ENCODE measurements around the gene POU6F2.
"Not testable (repeated sequence)": the region's sequence is repeated elsewhere in the genome, so short reads cannot be mapped to it uniquely, and the experiment has no call there.

- TF ChIP-seq, protein P1, sequence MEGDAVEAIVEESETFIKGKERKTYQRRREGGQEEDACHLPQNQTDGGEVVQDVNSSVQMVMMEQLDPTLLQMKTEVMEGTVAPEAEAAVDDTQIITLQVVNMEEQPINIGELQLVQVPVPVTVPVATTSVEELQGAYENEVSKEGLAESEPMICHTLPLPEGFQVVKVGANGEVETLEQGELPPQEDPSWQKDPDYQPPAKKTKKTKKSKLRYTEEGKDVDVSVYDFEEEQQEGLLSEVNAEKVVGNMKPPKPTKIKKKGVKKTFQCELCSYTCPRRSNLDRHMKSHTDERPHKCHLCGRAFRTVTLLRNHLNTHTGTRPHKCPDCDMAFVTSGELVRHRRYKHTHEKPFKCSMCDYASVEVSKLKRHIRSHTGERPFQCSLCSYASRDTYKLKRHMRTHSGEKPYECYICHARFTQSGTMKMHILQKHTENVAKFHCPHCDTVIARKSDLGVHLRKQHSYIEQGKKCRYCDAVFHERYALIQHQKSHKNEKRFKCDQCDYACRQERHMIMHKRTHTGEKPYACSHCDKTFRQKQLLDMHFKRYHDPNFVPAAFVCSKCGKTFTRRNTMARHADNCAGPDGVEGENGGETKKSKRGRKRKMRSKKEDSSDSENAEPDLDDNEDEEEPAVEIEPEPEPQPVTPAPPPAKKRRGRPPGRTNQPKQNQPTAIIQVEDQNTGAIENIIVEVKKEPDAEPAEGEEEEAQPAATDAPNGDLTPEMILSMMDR (IDR thresholded peaks at IDR 0.05): not testable (repeated sequence)
- not testable (repeated sequence) for TF ChIP-seq POLR2A (IDR thresholded peaks at IDR 0.05)
Measured at GRCh38 chr7:38947541-38947940, 30.2 kb upstream of the POU6F2 start.

All from transverse colon (tissue), 3 donors.